GM12878 (cell line): ENCODE results near the gene C1R. TPM values are rescaled to one million over a fixed set of nuclear protein-coding genes. Genes with fewer than 3 reads are reported as not detected.

Source experiments
- ATAC-seq: fragments of 200-7000 bp; cut with Tn5 transposase; 3 replicates; pipeline ENCODE4 v1.9.1; 2020; ENCODE audit warnings: mild to moderate bottlenecking, moderate library complexity
- BruUV-seq: library from RNA; stranded (reverse); fragments of 400-500 nt; replicated peaks from 2 replicates; lab custom pipeline; 2021; lab: Mats Ljungman, UMichigan
- CTCF ChIA-PET: fragments of 300-600 bp; sonication (Branson Sonifier 250); formaldehyde crosslinking; extraction: SDS; loops from one replicate; lab custom pipeline; 2021; ENCODE audit warnings: inconsistent platforms; lab: Yijun Ruan, JAX
- POLR2A ChIA-PET: fragments of 350-600 bp; formaldehyde crosslinking; extraction: SDS; loops from one replicate; lab custom pipeline; 2021; ENCODE audit warnings: inconsistent platforms; lab: Charles Lee
- RAD21 ChIA-PET: fragments of 300-600 bp; sonication (Branson Sonifier 250); formaldehyde crosslinking; loops from one replicate; lab custom pipeline; 2023; ENCODE audit warnings: antibody characterized with exemption; ENCODE audit not compliant: unreplicated experiment; lab: Charles Lee
- SMC1A ChIA-PET: fragments of 300-600 bp; sonication (Branson Sonifier 250); formaldehyde crosslinking; loops from one replicate; lab custom pipeline; 2023; ENCODE audit not compliant: unreplicated experiment, uncharacterized antibody; lab: Charles Lee
- DNase-seq: peaks from one replicate; pipeline ENCODE4 v3.0.0-alpha.2; 2011; ENCODE audit warnings: low read depth, low spot score
- FAIRE-seq: peaks from 3 replicates; lab custom pipeline; 2011; peaks lifted over from hg19 to GRCh38; lab: Jason Lieb, UNC
- H2AFZ ChIP-seq: 2 replicates; pipeline ENCODE4 v1.6.0; 2011; ENCODE audit warnings: low read depth, low read length, control low read depth; ENCODE audit not compliant: control insufficient read depth
- H3K27ac ChIP-seq: 2 replicates; pipeline ENCODE4 v1.5.1; 2011; ENCODE audit warnings: control low read depth; ENCODE audit not compliant: control insufficient read depth, insufficient read depth
- H3K27me3 ChIP-seq, 2 experiments: replicated peaks in 1 of 2; 2 replicates each; pipeline versions ENCODE4 v1.6.0 to v1.6.1; 2011; ENCODE audit warnings: low read length in 1 of 2; ENCODE audit not compliant: control insufficient read depth in 2 of 2, insufficient read depth in 2 of 2
- H3K36me3 ChIP-seq, 2 experiments: 2 replicates each; pipeline ENCODE4 v1.5.1; 2011; ENCODE audit warnings: low read length in 1 of 2; ENCODE audit not compliant: control insufficient read depth in 2 of 2, insufficient read depth in 2 of 2
- H3K4me1 ChIP-seq: 2 replicates; pipeline ENCODE4 v1.6.1; 2011; ENCODE audit warnings: mild to moderate bottlenecking, low read length, moderate library complexity, mixed read lengths; ENCODE audit not compliant: control insufficient read depth, insufficient read depth
- H3K4me2 ChIP-seq: 2 replicates; pipeline ENCODE4 v1.6.0; 2011; ENCODE audit warnings: control low read depth; ENCODE audit not compliant: control insufficient read depth, insufficient read depth
- H3K4me3 ChIP-seq: fragments of 200-600 bp; sonication (generic); 2 replicates; pipeline ENCODE4 v1.5.1; 2016
- H3K79me2 ChIP-seq: 2 replicates; pipeline ENCODE4 v1.6.0; 2011; ENCODE audit warnings: low read length; ENCODE audit not compliant: control insufficient read depth, insufficient read depth
- H3K9ac ChIP-seq: 2 replicates; pipeline ENCODE4 v1.8.0; 2011; ENCODE audit warnings: low read length, control low read depth, mixed read lengths; ENCODE audit not compliant: control insufficient read depth, insufficient read depth
- H3K9me3 ChIP-seq: replicated peaks from 3 replicates; pipeline ENCODE4 v1.5.1; 2011; ENCODE audit warnings: mild to moderate bottlenecking, low read length; ENCODE audit not compliant: control insufficient read depth, insufficient read depth
- H4K20me1 ChIP-seq: 2 replicates; pipeline ENCODE4 v1.6.0; 2011; ENCODE audit not compliant: control insufficient read depth, insufficient read depth
- JUNB ChIP-seq: IDR thresholded peaks from 2 replicates; pipeline ENCODE4 v1.6.1; 2016; ENCODE audit warnings: antibody characterized with exemption, mild to moderate bottlenecking
- JUND ChIP-seq: IDR thresholded peaks from 2 replicates; pipeline ENCODE4 v1.6.1; 2012; ENCODE audit warnings: low read depth, mild to moderate bottlenecking, low read length, improper control_type of control experiment, moderate library complexity
- NR2C1 ChIP-seq: fragments of 450-650 bp; IDR thresholded peaks from 2 replicates; pipeline ENCODE4 v1.6.1; 2017; ENCODE audit warnings: antibody characterized with exemption, mild to moderate bottlenecking, moderate library complexity
- TBL1XR1 ChIP-seq: IDR thresholded peaks from 2 replicates; pipeline ENCODE4 v1.6.1; 2012; ENCODE audit warnings: low read depth, low read length, improper control_type of control experiment
- TCF12 ChIP-seq: IDR thresholded peaks from 2 replicates; pipeline ENCODE4 v1.6.1; 2011; ENCODE audit warnings: low read depth, mild to moderate bottlenecking, low read length
- WGBS: methylation state at CpG from one replicate; pipeline ENCODE4 v1.1.6; 2016; ENCODE audit warnings: low lambda C conversion rate; ENCODE audit not compliant: insufficient replicate concordance, insufficient coverage; ENCODE audit errors: missing lambda C conversion rate; 5-methylcytosine and 5-hydroxymethylcytosine counted together
- in situ Hi-C: fragments of 300-500 bp; cut with MboI; formaldehyde crosslinking; loops from 9 replicates; pipeline ENCODE4 v1.14.3; 2018; ENCODE audit warnings: mixed read lengths
- intact Hi-C: fragments of 100-400 bp; cut with micrococcal nuclease; formaldehyde crosslinking; loops from one replicate; pipeline ENCODE4 v1.14.2; 2022; ENCODE audit not compliant: unreplicated experiment
- polyA plus RNA-seq, 11 experiments: library from polyadenylated mRNA; depleted of rRNA in 4 of 11; unstranded in 6 of 11; stranded (reverse) in 5 of 11; fragments of >200 nt; fragmentation: Nextera tagmentation in 4 of 11; fragmentation: Illumina TruSeq in 1 of 11; extraction: Ambion mirVana in 4 of 11; extraction: Trizol in 1 of 11; gene quantifications; 1 replicate in 1 of 11; 2 replicates in 10 of 11; pipeline versions ENCODE4 v1.2.1 to v1.2.3, GENCODE V29; 2011 to 2016; ENCODE audit warnings: inconsistent platforms in 2 of 11, missing spikeins in 2 of 11, low read depth in 1 of 11
- total RNA-seq, 4 experiments: library from RNA; depleted of rRNA in 3 of 4; stranded (reverse); fragments of >200 nt in 3 of 4; fragmentation: Illumina TruSeq in 1 of 4; extraction: Trizol in 1 of 4; gene quantifications; 2 replicates each; pipeline versions ENCODE4 v1.2.1 to v1.2.3, GENCODE V29; 2013 to 2021
- TF ChIP-seq, protein P1 (sequence below): fragments of 450-650 bp; IDR thresholded peaks from 2 replicates; pipeline ENCODE4 v1.6.1; 2018; ENCODE audit warnings: borderline replicate concordance, mild to moderate bottlenecking; ENCODE audit not compliant: partially characterized antibody

C1R gene
- total and polyA plus RNA-seq, 10 of the 15 experiments (the other 5 are each of a cell fraction or from before 2014, with no cell fraction given), result 0.31 to 1.9 (median 0.96) TPM; not detected in 1

DNA sequence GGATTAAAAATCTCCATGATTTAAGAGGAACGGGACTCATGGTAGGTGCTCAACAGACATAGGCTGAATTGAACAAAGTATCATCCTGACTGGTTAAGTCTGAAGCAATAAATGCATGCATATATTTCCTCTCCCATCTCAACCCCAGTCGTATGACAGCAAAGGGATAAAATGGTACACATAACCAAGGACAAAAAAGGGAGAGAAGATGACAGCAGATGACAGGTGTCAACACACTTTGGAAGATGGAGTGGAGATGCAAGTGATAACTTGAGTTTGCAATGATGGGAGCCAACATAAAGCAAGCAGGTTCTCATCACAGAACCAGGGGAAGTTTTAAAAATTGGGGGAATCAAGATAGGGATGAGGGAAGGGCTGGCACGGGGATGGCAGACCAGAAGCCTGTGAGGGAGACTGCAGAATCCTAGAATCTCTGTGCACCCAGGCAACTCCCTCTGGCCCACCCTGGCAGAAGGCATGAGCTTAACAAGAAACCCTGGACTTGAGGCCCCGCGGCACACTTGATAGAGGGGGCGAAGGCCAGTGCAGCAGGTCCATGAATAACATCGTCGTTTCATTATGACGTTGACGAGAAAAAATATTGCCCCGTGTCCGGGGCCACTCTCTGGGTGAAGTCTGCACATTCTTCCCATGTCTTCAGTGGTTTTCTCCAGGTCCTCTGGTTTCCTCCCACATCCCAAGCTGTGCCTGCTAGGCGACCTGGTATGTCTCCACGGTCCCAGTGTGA, 11.8 kb upstream of the C1R start:
- Histone ChIP-seq H3K9me3 (peaks cover 6% of the 10 kb centered on the region), H3K4me2 (no peak overlapping the region), H3K9ac (no peak overlapping the region), H2AFZ (no peak overlapping the region), H3K27ac (no peak overlapping the region), H3K27me3 (no peaks in the 10 kb centered on the region), H3K4me3 (no peak overlapping the region), H4K20me1 (no peaks in the 10 kb centered on the region), H3K79me2 (peaks cover 12% of the 10 kb centered on the region), H3K36me3 (0 out of 4 replicates have a peak, but pooled peaks cover 0 to 3% of the 10 kb centered on the region in 2 experiments), H3K4me1 (no peaks in the 10 kb centered on the region)
- ChIA-PET CTCF (interaction anchor here (0.9 to 1.4 kb wide), 3 partner anchors 9 to 41 kb away, joined by 4 to 5 read pairs (median 4); no protein-coding TSS in a partner anchor), POLR2A (no interaction called here), RAD21 (interaction anchor here (0.9 kb wide), 1 partner anchor 159 kb away, joined by 3 read pairs; no protein-coding TSS in a partner anchor), SMC1A (no interaction called here)
- FAIRE-seq, result no peak
- intact Hi-C loops (no loop called here), in situ Hi-C loops (no loop called here)
- TF ChIP-seq JUND, result no peak
- TF ChIP-seq TCF12, result no peak
- no peak for TF ChIP-seq NR2C1
- TF ChIP-seq, protein P1, sequence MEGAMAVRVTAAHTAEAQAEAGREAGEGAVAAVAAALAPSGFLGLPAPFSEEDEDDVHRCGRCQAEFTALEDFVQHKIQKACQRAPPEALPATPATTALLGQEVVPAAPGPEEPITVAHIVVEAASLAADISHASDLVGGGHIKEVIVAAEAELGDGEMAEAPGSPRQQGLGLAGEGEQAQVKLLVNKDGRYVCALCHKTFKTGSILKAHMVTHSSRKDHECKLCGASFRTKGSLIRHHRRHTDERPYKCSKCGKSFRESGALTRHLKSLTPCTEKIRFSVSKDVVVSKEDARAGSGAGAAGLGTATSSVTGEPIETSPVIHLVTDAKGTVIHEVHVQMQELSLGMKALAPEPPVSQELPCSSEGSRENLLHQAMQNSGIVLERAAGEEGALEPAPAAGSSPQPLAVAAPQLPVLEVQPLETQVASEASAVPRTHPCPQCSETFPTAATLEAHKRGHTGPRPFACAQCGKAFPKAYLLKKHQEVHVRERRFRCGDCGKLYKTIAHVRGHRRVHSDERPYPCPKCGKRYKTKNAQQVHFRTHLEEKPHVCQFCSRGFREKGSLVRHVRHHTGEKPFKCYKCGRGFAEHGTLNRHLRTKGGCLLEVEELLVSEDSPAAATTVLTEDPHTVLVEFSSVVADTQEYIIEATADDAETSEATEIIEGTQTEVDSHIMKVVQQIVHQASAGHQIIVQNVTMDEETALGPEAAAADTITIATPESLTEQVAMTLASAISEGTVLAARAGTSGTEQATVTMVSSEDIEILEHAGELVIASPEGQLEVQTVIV, result no peak
- TF ChIP-seq TBL1XR1, result no peak
- no peak for TF ChIP-seq JUNB
- BruUV-seq, result no TSS peak
- 92% methylated on average over 14 of the region's 14 CpGs for WGBS
- ATAC-seq, result no peak
- DNase-seq, result no peak
